Measurements from ENCODE around the gene PROCR.

DNA sequence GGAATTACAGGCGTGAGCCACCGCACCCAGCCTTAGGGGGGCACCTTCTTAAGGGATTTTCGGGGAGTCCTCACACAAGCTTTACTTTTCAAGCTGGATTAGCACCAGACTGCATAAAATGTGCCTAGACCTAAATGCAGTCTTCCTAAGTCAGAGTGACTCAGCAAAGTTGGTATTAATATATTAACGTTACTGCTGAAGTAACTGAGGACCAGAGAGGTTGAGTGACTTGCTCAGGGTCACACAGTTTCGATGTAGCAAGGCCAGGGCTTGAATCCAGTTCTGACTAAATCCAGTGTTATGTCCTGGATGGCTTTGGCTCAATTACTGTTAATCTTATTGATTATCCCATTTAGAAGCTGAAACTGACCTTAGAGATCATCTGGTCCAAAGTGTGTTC is 38.1 kb upstream of the PROCR start:
- no peak for TF ChIP-seq EZH2 (IDR thresholded peaks at IDR 0.05; ENCODE audit: low read length, missing control alignments)
- TF ChIP-seq, protein P1, sequence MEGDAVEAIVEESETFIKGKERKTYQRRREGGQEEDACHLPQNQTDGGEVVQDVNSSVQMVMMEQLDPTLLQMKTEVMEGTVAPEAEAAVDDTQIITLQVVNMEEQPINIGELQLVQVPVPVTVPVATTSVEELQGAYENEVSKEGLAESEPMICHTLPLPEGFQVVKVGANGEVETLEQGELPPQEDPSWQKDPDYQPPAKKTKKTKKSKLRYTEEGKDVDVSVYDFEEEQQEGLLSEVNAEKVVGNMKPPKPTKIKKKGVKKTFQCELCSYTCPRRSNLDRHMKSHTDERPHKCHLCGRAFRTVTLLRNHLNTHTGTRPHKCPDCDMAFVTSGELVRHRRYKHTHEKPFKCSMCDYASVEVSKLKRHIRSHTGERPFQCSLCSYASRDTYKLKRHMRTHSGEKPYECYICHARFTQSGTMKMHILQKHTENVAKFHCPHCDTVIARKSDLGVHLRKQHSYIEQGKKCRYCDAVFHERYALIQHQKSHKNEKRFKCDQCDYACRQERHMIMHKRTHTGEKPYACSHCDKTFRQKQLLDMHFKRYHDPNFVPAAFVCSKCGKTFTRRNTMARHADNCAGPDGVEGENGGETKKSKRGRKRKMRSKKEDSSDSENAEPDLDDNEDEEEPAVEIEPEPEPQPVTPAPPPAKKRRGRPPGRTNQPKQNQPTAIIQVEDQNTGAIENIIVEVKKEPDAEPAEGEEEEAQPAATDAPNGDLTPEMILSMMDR (conservative IDR thresholded peaks at IDR 0.05 in 1 of 2, IDR thresholded peaks at IDR 0.05 in 1 of 2; ENCODE audit: low read depth in 1 of 2, low read length in 2 of 2), result no peak
